ENCODE data around the gene SEMA5B.

The SEMA5B gene

DNA sequence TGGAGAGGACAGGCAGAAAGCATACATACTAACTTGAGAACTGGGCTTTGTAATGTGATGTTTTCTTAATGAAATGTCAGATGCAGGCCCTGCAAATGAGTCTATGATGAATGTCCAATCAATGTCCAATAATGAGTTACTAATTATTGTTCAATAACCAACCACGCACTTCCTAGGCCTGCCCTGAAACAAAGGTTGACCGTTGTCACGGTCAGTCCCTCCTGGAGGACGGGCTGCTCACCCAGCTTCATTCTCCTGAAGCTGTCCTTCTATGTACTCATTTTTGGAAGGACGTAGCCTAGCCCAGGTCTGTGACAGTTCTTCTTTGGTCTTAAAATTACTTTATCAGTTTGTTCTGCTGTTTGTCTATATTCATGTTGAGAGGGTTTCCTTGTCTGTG, 30.9 kb upstream of the SEMA5B start:
- DNase-seq (ENCODE audit: low read depth): no peak

GRCh38 chr3:123055352-123055751, 27.8 kb upstream of the SEMA5B start:
- DNase-seq (ENCODE audit: low read depth): no peak

DNA sequence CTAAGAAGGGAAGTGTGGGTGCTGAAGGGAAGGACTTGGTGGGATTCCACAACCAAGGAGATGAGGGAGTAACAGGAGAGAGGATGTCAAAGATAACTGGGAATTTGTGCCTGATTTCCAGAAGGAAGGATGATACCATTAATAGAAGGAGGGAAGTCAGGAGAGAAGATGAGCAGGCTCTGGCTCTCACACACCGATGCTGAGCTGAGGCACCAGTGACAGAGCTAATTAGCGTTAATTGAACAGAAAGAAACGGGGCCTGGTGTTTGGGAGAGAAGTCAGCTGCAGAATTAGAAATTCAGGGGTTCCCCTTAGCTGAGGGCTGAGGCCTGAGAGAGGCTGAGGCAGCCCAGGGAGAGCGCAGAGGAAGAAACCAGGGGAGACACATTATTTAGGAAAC, 27.4 kb upstream of the SEMA5B start:
- no peak for DNase-seq (ENCODE audit: low read depth)

DNA sequence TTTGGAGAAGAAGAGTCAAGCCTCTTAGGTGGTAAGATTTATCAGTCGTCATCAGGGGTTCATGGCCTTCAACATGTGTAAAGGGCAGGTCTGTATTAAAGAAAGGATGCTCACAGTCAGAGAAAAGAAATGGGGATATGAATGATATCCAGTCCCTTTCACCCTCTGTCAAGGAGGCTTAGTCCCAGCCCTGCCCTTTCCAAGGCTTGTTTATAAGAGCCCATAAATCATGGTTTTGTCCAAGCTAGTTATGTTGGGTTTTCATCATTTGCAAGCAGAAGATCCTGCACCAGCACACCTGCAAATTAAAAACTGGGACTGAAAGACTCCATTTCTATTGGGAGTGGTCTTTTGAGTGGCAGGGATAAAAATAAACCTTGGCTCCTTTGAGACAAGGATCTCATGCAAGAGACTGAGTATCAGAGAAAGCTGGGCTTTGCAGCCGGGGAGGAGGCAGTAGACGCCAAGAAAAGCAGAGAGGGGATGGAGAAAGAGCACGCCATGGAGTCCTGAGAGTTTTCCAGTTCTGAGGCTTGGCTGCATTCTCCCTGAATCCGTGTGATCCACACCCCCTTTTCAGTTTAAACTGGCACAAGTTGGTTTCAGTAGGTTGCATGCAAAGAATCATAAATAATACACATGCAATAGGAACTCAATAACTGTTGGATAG, 26.7 kb upstream of the SEMA5B start:
- no peak for DNase-seq (ENCODE audit: low read depth)

DNA sequence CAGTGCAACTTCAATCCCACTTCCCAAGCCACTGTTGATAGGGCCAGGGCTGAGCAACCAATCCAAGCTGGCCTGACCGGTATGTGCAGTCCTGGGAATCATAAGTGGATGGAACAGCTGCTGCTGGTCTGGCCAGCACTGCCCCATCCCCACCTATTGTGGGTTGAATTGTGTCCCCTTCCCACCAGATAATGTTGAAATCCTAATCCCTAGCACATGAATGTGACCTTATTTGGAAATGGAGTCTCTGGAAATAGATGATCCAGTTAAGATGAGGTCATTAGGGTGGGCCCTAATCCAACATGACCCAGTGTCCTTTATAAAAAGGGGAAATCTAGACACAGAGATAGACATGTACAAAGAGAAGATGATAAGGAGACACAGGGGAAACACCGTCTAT, 25.5 kb upstream of the SEMA5B start:
- no peak for DNase-seq (ENCODE audit: low read depth)

- no peak for DNase-seq (ENCODE audit: low read depth)
Measured at GRCh38 chr3:123050666-123051065, 23.1 kb upstream of the SEMA5B start.

- DNase-seq (ENCODE audit: low read depth): no peak
Measured at GRCh38 chr3:123048480-123049237, 21.1 kb upstream of the SEMA5B start.

GRCh38 chr3:123047062-123047319, 19.4 kb upstream of the SEMA5B start:
- DNase-seq (ENCODE audit: low read depth): no peak

GRCh38 chr3:123046262-123047061, 18.9 kb upstream of the SEMA5B start:
- DNase-seq (ENCODE audit: low read depth): no peak

DNA sequence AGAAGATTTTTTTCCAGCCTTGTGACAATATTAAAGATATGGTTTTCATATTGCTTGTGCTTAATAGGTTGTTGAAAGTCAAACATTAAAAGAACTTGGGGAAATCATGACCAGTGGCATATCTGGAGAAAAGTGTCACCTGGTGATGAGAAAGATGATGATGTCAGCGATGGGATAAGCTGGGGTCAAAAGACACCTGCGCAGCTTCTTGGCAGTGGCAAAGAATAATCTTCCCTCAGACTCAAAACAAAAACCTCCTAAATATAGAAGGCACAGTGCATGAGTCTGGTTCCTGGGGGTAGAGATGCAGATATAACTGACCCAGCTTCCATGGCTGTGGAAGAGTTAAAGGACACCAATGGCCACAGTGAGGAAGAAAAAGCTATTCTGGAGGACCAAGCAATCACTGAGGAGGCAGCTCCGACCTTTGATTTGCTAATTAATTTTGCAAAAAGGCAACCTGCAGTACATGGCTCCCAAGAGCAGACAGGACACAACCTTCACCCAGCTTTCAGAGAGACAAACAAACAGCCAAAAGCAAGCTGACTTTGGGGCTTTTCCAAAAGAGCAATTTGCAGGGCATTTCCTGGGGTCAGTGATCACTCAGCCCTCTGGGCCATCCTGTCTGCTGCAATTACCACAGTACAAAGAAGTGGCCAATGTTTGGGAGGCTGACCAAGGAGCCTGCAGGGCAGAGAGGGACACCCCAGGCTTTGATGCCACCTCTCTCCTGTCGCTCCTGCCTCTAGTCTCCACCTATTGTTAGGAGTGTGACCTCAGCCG, 17.6 kb upstream of the SEMA5B start:
- no peak for DNase-seq (ENCODE audit: low read depth)

GRCh38 chr3:123042413-123042812, 14.8 kb upstream of the SEMA5B start:
- no peak for DNase-seq (ENCODE audit: low read depth)

DNA sequence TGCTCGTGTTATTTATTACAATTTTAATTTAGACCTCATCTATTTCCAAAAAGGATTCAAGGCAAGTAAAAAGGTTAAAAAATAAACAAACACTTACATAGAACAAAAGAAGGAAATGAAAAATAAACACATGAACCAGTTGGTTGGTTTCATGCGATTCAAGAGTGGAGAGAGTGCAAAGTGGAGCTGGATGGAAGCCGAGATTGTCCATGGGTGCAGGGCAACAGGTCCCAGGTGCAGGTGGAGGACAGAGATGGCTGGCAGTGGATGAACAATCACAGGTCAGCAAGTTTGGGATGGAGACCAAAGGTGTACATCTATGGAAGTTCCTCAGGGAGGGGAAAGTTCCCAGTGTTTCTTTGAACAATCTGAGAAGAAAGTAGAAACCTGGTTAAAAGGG, 11.6 kb upstream of the SEMA5B start:
- no peak for DNase-seq (ENCODE audit: low read depth)

DNA sequence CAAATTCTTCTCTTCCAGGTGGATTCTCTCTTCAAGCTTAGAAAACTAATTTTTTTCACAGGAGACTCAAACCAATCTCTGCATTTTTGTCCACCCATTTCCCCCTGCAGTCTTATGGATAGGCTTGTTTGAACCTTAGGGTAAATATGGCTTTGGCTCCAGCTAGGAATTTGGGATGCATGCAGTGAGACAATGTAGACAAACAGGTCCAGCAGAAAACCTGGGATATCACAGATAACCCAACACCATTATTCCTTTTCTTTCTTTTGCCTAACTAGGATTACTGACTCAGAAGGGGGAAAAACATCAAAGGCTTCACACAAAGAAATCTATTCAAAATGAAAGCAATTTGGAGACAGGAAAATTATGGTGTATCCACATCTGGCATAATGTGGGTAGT, 11.2 kb upstream of the SEMA5B start:
- no peak for DNase-seq (ENCODE audit: low read depth)

DNA sequence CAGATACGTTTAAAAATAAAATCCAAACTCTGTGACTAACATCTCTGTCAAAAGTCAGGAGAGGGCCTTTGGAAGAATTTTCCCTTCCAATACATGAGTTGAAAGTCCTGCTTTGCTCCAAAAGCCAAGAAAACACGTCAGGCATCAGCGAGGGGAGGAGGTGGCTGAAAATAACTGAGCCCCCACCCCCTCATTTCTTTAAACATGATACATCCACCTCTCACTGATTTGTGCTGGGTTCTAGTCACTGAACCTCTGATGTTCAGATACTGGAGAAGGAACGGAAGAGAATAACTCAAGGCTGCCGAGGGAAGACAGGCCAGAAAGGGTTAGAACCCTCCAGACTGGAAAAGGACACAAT, 9.4 kb upstream of the SEMA5B start:
- no peak for DNase-seq (ENCODE audit: low read depth)

GRCh38 chr3:123036352-123037014, 8.9 kb upstream of the SEMA5B start:
- peak; percentile 30 for DNase-seq (ENCODE audit: low read depth)

DNA sequence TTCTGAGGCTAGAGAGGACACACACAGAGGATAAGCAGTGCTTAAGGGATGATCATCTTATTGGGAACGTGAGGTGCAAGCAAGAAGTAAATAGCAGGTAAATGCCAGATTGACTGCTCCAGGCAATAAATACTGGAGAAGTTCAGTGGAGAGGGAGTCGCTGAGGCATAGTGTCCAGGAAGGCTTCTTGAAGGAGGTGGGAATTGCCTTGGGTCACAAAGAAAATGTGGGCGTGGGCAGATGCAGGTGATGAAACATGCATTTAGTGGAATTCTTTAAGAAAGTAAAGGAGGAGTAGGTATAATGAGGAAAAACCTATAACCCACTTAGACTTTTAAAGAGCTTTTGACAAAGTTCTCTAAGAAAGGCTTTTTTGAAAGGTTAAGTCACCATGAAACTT, 7.4 kb upstream of the SEMA5B start:
- DNase-seq (ENCODE audit: low read depth): no peak

GRCh38 chr3:123034120-123034519, 6.6 kb upstream of the SEMA5B start:
- no peak for DNase-seq (ENCODE audit: low read depth)

DNA sequence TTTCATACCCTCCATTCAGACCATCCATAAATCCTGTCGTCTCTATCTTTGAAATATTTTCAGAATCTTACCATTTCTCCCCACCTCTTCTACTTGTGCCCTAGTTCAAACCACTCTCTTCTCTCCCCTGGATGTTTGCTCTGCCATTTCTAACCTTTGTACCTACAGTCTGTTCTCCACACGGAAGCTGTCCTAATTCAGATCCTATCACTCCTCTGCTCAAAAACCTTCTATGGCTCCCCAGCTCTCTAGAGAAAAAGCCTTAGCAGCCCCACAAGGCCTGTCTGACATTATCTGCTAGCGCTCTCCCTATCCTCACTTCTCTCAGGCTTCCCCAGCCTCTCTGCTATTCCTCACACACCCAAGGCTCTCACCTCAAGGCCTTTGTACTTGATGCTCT, 4.5 kb upstream of the SEMA5B start:
- no peak for DNase-seq (ENCODE audit: low read depth)

DNA sequence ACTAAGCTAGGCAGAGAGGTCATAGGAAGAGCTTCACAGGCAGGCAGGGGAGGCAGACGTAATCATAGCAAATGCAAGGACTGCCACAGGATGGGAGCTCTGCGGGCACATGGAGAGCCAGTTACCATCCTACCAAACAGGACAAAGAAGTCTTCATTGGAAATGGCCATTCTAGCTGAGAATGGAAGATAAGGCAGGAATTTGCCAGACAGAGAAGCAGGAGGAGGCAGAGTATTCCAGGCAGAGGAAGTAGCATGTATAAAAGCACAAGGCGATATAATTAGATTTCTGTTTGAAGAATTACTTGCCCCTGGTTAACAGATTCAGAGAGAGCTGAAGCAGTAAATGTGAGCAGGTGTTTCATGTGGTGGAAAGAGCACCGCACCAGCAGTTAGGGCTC, 3.5 kb upstream of the SEMA5B start:
- DNase-seq (ENCODE audit: low read depth): no peak

GRCh38 chr3:123028233-123028828, 768 bp upstream of the SEMA5B start:
- DNase-seq (ENCODE audit: low read depth): peak; percentile 74

- no peak for DNase-seq (ENCODE audit: low read depth)
Measured at GRCh38 chr3:123026565-123027291, 835 bp downstream of the SEMA5B start.
